HepG2 (cell line): ENCODE measurements around the gene ATL2.

Experiments
- ATF4 ChIP-seq, 2 experiments: fragments of 450-650 bp in 1 of 2; sonication (generic) in 1 of 2; formaldehyde crosslinking; IDR thresholded peaks; 2 replicates each; pipeline versions ENCODE4 v1.5.0 to v1.8.0; 2020 to 2022; ENCODE audit warnings: mild to moderate bottlenecking in 1 of 2, missing genetic modification reagents in 1 of 2
- CTCF ChIP-seq: sonication (generic); formaldehyde crosslinking; IDR thresholded peaks from 2 replicates; pipeline ENCODE4 v1.5.0; 2020; ENCODE audit warnings: mild to moderate bottlenecking, missing genetic modification reagents, moderate library complexity
- HDAC6 ChIP-seq: fragments of 200-600 bp; sonication (generic); IDR thresholded peaks from 2 replicates; pipeline ENCODE4 v1.7.0; 2017; ENCODE audit warnings: mild to moderate bottlenecking, antibody characterized with exemption, low read length, low read depth
- MYC ChIP-seq: sonication (generic); formaldehyde crosslinking; IDR thresholded peaks from 2 replicates; pipeline ENCODE4 v1.9.0; 2021; ENCODE audit warnings: missing genetic modification reagents, borderline replicate concordance
- ZNF317 ChIP-seq: sonication (generic); formaldehyde crosslinking; IDR thresholded peaks from 2 replicates; pipeline ENCODE4 v1.5.0; 2020; ENCODE audit warnings: mild to moderate bottlenecking, missing genetic modification reagents
- ZZZ3 ChIP-seq: sonication (generic); formaldehyde crosslinking; IDR thresholded peaks from 2 replicates; pipeline ENCODE4 v1.4.0; 2020; ENCODE audit warnings: missing genetic modification reagents, mild to moderate bottlenecking, borderline replicate concordance

- no peak for TF ChIP-seq ZZZ3 (CRISPR knock-in tag)
- TF ChIP-seq CTCF (CRISPR knock-in tag): no peak
- no peak for TF ChIP-seq HDAC6
- TF ChIP-seq ATF4 (CRISPR knock-in tag; IDR thresholded peaks at IDR 0.05): no peak
- no peak for TF ChIP-seq ZNF317
- no peak for TF ChIP-seq MYC (CRISPR knock-in tag)
These were observed 54.7 kb downstream of the ATL2 start for GRCh38 chr2:38322224-38322914.
